PC-9 (cell line): ENCODE measurements around the gene SLC44A3.

Experiments
- CTCF ChIP-seq: fragments of 200-600 bp; sonication (generic); conservative IDR thresholded peaks from 2 replicates; pipeline ENCODE4 v1.6.1; 2017; ENCODE audit warnings: mixed run types, antibody characterized with exemption, mild to moderate bottlenecking, moderate library complexity
- EZH2 ChIP-seq: fragments of 200-600 bp; sonication (generic); IDR thresholded peaks from 2 replicates; pipeline ENCODE4 v1.8.0; 2017; ENCODE audit warnings: antibody characterized with exemption, low read depth

GRCh38 chr1:94908190-94908589 lies 88.0 kb downstream of the SLC44A3 start:
- TF ChIP-seq CTCF (no peak), EZH2 (no peak)
